Stimulated activated CD8-positive, alpha-beta memory T cell treated with anti-CD3 and anti-CD28 coated beads, Interleukin-12 subunit alpha, Interleukin-12 subunit beta, amount 100 ng/mL, for 1 hour (primary cell): ENCODE measurements around the gene MVB12B.
"Not testable (repeated sequence)": the region's sequence is repeated elsewhere in the genome, so short reads cannot be mapped to it uniquely, and the experiment has no call there.

Experiments used
- DNase-seq: peaks from one replicate; pipeline ENCODE4 v3.0.0-alpha.2; 2020; ENCODE audit warnings: low read depth

MVB12B gene

DNA sequence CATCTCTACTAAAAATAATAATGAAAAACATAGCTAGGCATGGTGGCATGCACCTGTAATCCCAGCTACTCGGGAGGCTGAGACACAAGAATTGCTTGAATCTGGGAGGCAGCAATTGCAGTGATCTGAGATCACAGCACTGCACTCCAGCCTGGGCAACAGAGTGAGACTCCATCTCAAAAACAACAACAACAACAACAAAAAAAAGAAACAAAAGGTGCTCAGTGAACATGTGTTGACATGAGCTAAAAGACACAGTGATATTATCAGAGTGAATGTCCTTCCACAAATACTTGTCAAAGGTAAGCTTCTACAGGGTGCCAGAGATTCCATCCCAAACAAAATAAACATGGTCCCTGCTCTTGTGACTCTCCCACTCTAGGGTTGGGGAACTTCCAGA lies 211.9 kb downstream of the MVB12B start:
- DNase-seq = no peak

DNA sequence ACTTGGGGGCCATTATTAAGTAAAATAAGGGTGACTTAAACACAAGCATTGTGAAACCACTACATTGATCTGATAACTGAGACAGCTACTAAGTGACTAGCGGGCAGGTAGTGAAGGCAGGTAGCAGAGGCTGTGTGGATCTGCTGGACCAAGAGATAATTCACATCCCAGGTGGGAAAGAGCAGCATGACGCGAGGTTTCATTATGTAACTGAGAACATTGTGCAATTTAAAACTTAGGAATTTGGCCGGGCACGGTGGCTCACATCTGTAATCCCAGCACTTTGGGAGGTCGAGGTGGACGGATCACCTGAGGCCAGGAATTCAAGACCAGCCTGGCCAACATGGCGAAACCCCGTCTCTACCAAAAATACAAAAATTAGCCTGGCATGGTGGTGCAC lies 213.8 kb downstream of the MVB12B start:
- DNase-seq = not testable (repeated sequence)

DNA sequence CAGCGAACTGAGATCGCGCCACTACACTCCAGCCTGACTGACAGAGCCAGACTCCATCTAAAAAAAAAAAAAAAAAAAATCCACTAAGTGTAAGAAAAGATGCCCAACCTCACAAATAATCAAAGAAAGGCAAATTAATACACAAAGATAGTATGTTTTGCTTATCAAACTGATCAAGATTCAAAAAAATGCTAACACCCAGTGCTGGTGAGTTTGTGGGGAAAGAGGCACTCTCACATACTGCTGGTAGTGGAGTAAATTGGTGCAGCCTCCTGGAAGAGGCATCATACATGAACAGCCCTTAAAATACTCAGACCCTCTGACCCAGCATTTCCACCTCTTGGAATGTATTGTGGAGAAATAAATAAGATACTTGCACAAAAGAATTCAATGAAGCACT lies 216.9 kb downstream of the MVB12B start:
- no peak for DNase-seq

DNA sequence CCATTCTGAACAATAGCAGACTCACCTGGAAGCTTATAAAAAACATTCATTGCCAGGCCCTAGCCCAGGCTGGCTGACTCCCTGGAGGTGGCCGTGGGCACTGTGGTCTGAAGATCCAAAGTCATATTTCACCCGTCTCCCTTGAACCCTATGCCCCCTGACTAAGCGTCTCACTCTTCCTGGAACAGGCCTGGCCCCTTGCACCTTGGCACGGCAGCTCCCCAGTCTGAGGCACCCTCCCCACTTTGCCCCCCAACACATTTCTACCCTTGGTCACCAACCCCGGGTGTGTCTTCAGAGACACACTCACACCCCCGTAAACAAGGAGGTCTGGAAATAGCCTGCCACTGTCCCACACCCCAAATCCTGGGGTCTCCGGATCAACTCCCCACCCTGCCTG lies 218.5 kb downstream of the MVB12B start:
- no peak for DNase-seq

DNA sequence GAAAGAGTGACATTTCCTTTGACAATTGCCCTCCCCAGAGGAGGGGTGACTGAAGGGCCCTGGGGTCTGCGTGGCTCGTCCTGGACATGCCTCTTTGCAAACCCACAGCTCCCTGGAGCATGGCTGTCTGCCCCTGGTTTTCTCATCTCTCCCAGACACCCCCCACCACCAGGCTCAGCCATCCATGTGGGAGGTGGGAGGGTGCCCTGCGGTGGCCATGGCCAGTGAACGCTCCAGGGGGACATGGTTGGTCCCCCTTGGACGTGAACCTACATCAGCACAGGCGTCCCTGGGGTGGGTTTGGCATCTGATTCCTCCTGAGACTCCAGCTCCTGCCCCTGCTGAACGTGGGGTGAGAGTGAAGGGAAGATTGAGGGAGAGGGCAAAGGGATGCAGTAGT lies 219.4 kb downstream of the MVB12B start:
- no peak for DNase-seq

DNA sequence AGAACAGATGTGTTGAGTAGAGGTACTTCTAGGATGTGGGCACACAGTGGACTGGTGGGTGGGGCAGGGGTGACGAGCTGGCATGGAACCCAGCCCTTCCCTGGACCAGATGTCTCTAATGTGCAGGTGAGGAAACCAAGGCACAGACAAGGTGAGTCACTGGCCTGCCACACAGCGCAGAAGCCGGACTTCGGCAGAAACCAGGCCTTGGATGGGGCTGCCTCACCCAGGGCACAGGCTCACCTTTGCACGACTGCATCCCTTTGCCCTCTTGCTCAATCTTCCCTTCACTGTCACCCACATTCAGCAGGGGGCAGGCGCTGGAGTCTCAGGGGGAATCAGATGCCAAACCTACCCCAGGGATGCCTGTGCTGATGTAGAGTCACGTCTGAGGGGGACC lies 221.7 kb downstream of the MVB12B start:
- DNase-seq = no peak

DNA sequence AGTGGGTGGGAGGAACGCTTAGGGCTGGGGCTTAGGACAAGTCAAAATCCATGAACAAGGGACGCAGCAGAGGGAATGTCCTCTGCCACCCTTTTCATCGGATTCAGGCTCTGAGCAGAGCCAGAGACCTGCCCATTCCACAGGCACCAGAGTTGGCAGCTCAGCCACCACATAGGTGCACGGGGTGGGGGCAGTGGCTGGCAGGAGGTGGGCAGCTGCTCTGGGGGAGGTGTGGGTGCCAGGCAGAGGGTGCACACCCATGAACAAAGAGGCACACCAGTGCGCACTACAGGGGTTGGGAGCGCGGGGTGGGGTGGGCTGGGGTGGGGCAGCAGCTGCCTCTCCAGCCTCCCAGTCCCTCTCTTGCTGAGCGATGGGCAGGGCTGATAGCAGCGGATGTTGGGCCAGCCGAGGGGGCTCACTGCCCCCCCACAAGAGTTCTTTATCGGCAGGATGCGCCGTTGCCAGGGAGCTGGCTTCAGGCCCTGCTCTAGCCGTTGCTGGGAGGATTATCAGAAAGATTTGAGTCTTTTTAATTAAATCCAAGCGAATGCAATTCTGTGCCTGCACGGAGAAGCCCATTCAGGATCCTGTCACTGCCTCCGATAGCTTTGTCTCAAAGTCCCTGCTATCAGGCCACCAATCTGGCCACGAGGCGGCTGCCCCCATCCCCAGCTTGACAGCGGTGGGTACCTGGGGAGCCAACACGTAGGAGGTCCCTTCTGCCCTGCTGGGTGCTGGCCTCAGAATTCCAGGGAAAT lies 222.8 kb downstream of the MVB12B start:
- no peak for DNase-seq

DNA sequence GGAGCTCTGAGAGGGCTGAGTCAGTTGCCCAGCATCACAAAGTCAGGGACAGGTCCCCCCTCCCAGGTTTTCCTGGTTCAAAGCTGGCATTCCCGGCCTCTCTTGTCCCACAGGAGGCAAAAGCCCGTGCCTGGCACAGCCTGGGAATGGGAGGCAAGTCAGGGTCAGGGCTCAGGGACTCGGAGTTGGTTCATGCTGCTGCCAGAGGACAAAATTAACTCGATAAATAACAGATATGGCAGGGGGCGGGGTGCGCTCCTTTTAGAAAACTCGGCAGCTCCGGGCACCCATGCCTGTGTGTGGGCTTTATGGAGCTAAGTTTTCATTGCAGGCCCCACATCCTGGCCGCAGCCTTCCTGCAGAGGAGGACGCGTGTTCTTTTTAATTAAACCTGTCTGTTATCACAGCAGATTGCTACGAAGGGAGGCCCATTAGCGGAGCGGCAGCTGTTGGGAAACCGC lies 224.3 kb downstream of the MVB12B start:
- DNase-seq = no peak

DNA sequence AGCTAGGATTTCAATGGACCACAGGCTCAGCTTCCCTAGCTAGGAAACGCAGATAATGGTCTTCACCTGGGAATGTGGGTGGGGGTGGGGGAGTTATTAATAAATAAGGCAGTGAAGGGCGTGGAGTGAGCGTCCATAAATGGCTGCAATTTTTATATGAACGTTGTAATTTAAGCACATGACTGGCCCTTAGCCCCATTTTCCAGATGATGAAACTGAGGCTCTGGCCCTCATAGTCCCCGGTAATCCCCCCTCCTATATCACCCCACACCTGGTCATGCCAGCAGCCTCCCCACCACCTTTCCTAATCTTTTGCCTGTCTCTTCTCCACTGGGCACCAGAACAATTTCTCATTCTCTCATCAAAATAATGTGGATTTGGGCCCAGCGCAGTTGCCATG lies 225.2 kb downstream of the MVB12B start:
- no peak for DNase-seq

DNA sequence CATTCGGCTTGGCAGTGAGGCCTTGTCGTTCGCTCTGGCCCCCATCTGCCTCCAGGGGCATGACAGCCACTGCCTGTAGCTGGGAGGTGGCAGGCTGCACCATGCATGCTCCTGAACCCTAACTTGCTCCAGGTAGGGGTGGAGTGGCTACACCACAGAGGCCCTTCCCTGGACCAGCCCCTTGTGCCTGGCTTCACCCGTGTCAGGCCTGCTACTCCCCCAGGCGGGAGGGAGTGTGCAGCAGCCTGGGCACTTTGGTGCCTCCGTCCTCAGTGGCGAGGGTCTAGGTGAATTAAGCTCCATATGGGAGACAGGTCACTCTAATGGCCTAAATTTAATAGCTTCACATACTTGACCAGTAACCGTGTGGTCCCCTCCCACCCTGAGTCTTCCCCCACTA lies 227.7 kb downstream of the MVB12B start:
- DNase-seq = no peak

DNA sequence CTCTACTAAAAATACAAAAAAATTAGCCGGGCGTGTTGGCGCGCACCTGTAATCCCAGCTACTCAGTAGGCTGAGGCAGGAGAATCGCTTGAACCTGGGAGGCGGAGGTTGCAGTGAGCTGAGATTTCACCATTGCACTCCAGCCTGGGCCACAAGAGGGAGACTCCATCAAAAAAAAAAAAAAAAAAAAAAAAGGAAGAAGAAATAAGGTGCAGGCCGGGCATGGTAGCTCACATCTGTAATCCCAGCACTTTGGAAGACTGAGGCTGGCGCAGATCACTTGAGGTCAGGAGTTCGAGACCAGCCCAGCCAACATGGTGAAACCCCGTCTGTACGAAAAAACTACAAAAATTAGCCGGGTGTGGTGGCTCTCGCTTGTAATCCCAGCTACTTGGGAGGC lies 228.8 kb downstream of the MVB12B start:
- not testable (repeated sequence) for DNase-seq
